ENCODE measurements around the gene HDAC5. TPM values are rescaled to one million over a fixed set of nuclear protein-coding genes. Genes with fewer than 3 reads are reported as not detected.

The HDAC5 gene
- total RNA-seq, 1 donor from 2014 or later = 59.2 TPM

DNA sequence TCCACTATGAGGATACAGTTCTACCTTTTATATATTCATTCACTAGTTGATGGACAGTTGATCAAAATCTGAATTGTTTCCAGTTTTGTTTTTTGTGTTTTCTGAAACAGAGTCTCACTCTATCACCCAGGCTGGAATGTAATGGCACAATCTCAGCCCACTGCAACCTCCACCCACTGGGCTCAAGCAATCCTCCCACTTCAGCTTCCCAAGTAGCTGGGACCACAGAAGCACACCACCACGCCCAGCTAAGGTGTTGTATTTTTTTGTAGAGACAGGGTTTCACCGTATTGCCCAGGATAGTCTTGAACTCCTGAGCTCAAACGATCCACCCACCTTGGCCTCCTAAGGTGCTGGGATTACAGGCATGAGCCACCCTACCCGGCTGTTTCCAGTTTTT is 78.0 kb downstream of the HDAC5 start:
- H3K27ac ChIP-seq = no peak overlapping the region
- no peak overlapping the region for H3K4me3 ChIP-seq
- no peaks in the 10 kb centered on the region for H3K27me3 ChIP-seq (ENCODE audit: low read depth)
- peaks cover 32% of the 10 kb centered on the region for H3K36me3 ChIP-seq
- TF ChIP-seq, protein P1, sequence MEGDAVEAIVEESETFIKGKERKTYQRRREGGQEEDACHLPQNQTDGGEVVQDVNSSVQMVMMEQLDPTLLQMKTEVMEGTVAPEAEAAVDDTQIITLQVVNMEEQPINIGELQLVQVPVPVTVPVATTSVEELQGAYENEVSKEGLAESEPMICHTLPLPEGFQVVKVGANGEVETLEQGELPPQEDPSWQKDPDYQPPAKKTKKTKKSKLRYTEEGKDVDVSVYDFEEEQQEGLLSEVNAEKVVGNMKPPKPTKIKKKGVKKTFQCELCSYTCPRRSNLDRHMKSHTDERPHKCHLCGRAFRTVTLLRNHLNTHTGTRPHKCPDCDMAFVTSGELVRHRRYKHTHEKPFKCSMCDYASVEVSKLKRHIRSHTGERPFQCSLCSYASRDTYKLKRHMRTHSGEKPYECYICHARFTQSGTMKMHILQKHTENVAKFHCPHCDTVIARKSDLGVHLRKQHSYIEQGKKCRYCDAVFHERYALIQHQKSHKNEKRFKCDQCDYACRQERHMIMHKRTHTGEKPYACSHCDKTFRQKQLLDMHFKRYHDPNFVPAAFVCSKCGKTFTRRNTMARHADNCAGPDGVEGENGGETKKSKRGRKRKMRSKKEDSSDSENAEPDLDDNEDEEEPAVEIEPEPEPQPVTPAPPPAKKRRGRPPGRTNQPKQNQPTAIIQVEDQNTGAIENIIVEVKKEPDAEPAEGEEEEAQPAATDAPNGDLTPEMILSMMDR (IDR thresholded peaks at IDR 0.05) = no peak
- no peaks in the 10 kb centered on the region for H3K9me3 ChIP-seq
- H3K4me1 ChIP-seq = peaks cover 28% of the 10 kb centered on the region
- intact Hi-C loops (cut with DNase I) = loop anchor here (10.0 kb wide), 1 partner anchor 101 kb away; the partner anchor contains the start of gene PPY
- DNase-seq (no peak), ATAC-seq (no peak)

DNA sequence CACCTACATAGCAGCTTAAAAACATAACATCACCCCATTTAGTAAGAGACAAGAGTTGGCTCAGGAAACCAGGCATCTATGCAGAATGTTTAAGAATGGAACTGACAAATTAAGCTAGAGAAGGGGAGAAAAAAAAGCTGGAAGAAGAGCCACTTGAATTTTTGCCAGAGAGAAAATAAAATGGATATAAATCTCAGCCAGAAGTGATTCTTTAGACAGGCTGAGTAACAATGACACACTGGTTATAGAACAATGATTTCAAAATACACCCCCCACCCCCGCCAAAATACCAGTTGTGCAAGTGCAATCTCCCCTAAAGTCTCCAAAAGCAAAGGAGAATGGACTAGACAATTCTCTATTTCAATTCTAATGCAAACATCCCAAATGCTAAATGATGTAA is 79.4 kb downstream of the HDAC5 start:
- peaks cover 37% of the 10 kb centered on the region for H3K4me1 ChIP-seq
- H3K36me3 ChIP-seq = peaks cover 25% of the 10 kb centered on the region
- no peaks in the 10 kb centered on the region for H3K27me3 ChIP-seq (ENCODE audit: low read depth)
- peak overlapping the region; percentile 6 for H3K27ac ChIP-seq
- no peak overlapping the region for H3K4me3 ChIP-seq
- H3K9me3 ChIP-seq = no peaks in the 10 kb centered on the region
- DNase-seq (no peak), ATAC-seq (no peak)
- TF ChIP-seq, protein P1 (IDR thresholded peaks at IDR 0.05) = no peak
- intact Hi-C loops (cut with DNase I) = loop anchor here (10.0 kb wide), 1 partner anchor 99 kb away; the partner anchor contains the start of gene PPY

DNA sequence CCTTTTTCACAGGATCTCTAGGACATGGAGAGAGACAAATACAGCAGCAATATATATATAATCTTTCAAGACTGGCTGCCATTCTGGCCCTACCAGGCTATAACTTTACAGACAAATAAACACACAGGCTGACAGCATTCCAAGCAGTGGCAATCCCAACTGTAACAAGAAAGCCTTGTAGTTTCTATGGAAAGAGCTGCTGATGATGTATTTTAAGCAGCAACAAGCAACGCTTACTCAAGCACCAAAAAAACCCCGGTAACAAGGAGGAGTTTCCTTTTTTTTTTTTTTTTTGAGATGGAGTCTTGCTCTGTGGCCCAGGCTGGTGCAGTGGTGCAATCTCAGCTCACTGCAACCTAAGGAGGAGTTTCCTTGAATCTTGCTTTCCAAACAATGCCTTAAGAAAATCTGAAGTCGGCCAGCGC is 80.2 kb downstream of the HDAC5 start:
- intact Hi-C loops (cut with DNase I) = loop anchor here (10.0 kb wide), 1 partner anchor 98 kb away; the partner anchor contains the start of gene PPY
- Histone ChIP-seq H3K9me3 (no peaks in the 10 kb centered on the region), H3K36me3 (peaks cover 25% of the 10 kb centered on the region), H3K4me3 (no peak overlapping the region), H3K27ac (peak overlapping the region; percentile 6), H3K27me3 (ENCODE audit: low read depth) (no peaks in the 10 kb centered on the region), H3K4me1 (peaks cover 37% of the 10 kb centered on the region)
- peak; percentile 59 for DNase-seq
- TF ChIP-seq, protein P1 (IDR thresholded peaks at IDR 0.05) = no peak
- ATAC-seq = peak; percentile 16 to 20

DNA sequence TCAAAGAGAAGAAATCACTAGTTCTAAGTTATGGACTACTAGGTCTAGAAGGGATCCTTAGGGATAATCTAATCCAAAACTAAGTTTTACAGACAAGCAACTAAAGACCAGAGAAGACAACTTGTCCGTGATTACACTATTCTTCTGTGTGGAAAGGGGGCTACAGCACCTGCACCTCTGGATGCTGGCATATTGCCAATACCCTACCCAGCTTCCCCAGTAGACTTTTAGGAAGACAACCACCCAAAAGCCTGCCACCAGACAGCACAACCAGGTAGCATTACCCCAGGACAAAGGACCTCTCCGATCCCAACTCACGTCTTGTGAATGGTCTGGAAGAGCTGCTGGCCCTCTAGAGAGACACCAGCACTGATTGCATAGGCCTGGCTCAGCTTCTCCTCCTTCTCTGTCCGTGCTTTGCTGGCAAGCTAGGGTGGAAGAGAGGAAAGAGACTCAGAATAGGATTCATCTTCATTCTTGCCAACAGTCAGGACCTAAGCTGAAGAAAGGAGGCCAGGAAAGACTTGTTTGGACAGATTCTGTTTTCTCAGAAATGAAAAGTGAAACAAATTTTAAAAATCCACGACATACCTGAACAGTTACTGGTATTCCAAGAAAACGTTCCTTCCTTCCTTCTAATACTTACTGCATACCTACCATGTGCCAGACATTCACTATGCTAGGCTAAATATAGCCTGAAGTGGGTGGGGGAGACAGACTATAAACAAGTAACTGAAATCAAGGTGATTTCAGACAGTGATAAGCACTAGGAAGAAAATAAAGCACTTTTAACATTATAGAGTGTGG is 83.4 kb downstream of the HDAC5 start:
- H3K36me3 ChIP-seq = peaks cover 37% of the 10 kb centered on the region
- H3K27ac ChIP-seq = peak overlapping the region; percentile 4
- H3K27me3 ChIP-seq (ENCODE audit: low read depth) = no peaks in the 10 kb centered on the region
- H3K4me3 ChIP-seq = no peak overlapping the region
- H3K4me1 ChIP-seq = peaks cover 37% of the 10 kb centered on the region
- TF ChIP-seq, protein P1 (IDR thresholded peaks at IDR 0.05) = no peak
- no peaks in the 10 kb centered on the region for H3K9me3 ChIP-seq
- DNase-seq = no peak
- intact Hi-C loops (cut with DNase I) = loop anchor here (10.0 kb wide), 1 partner anchor 95 kb away; the partner anchor contains the start of gene PPY
- ATAC-seq = peak; percentile 84

DNA sequence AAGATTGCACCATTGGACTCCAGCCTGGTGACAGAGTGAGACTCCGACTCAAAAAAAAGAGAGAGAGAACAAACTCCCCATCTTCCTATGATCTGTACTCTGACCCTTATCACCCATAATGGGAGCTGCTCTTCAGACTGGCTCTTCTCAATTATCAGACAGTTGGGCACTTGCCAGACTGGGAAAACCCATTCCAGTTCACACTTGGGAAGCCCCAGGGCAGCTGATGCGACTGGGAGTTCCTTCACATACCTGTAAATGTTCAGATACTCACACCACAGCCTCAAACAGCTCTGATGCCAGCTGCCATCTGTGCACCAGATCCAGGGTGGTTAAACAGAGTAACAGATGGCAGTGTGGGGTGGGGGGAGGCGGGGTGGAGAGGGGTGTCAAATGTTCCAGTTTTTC is 84.8 kb downstream of the HDAC5 start:
- intact Hi-C loops (cut with DNase I) = no loop called here
- H3K4me3 ChIP-seq = no peak overlapping the region
- H3K9me3 ChIP-seq = no peaks in the 10 kb centered on the region
- TF ChIP-seq, protein P1 (IDR thresholded peaks at IDR 0.05) = no peak
- H3K27me3 ChIP-seq (ENCODE audit: low read depth) = no peaks in the 10 kb centered on the region
- DNase-seq = no peak
- ATAC-seq = no peak
- H3K27ac ChIP-seq = no peak overlapping the region
- H3K36me3 ChIP-seq = peaks cover 46% of the 10 kb centered on the region
- peaks cover 25% of the 10 kb centered on the region for H3K4me1 ChIP-seq

All from lower lobe of right lung (tissue), 2 donors.